ENCODE data around the gene PRKRA. TPM values are rescaled to one million over a fixed set of nuclear protein-coding genes. Genes with fewer than 3 reads are reported as not detected.

PRKRA gene
- total and polyA plus RNA-seq, 2 of the 13 experiments (the other 11 are each of a cell fraction or from before 2014, with no cell fraction given), result 53.1 to 74.7 TPM

- TF ChIP-seq ZNF512 (CRISPR knock-in tag; IDR thresholded peaks at IDR 0.05) (no peak), MED1 (CRISPR knock-in tag; IDR thresholded peaks at IDR 0.05) (peak; percentile 40; the same call in 1 of the 2 replicates), RFXAP (CRISPR knock-in tag; IDR thresholded peaks at IDR 0.05; ENCODE audit: borderline replicate concordance) (no peak; the same call in 1 of the 2 replicates), KAT7 (CRISPR knock-in tag; IDR thresholded peaks at IDR 0.05; ENCODE audit: borderline replicate concordance) (0 out of 2 replicates have a peak, but pooled peaks have one; percentile 39), RFX5 (IDR thresholded peaks at IDR 0.05; ENCODE audit: low read depth, low read length) (0 out of 2 replicates have a peak, but pooled peaks have one; percentile 32), ZNF512B (CRISPR knock-in tag; IDR thresholded peaks at IDR 0.05; ENCODE audit: borderline replicate concordance) (peak; percentile 92; the same call in 1 of the 2 replicates), ZBTB2 (CRISPR knock-in tag; IDR thresholded peaks at IDR 0.05; ENCODE audit: low read depth) (no peak), CSRNP1 (CRISPR knock-in tag; IDR thresholded peaks at IDR 0.05) (no peak), EED (CRISPR knock-in tag; IDR thresholded peaks at IDR 0.05) (no peak; the same call in 1 of the 2 replicates), NAIF1 (CRISPR knock-in tag; IDR thresholded peaks at IDR 0.05; ENCODE audit: borderline replicate concordance) (no peak), SAFB2 (CRISPR knock-in tag; IDR thresholded peaks at IDR 0.05; ENCODE audit: borderline replicate concordance, low read depth) (no peak; the same call in 1 of the 2 replicates), MIER2 (CRISPR knock-in tag; IDR thresholded peaks at IDR 0.05) (peak; percentile 73; the same call in 1 of the 2 replicates), TEAD3 (CRISPR knock-in tag; optimal IDR thresholded peaks at IDR 0.05; ENCODE audit: borderline replicate concordance) (peak; percentile 68), HNRNPL (IDR thresholded peaks at IDR 0.05; ENCODE audit: low read depth, low read length) (no peak), PRDM10 (CRISPR knock-in tag; IDR thresholded peaks at IDR 0.05; ENCODE audit: low read depth) (no peak), STAG1 (CRISPR knock-in tag; IDR thresholded peaks at IDR 0.05) (peak; percentile 88)
These were observed 36.4 kb downstream of the PRKRA start (continued) for GRCh38 chr2:178414266-178415247.
